Cerebellar cortex (tissue), 1 donor: ENCODE measurements around the gene HEYL.
A peak's percentile ranks its signal among the peaks of the same experiment; 100 is the strongest.
"Not testable (repeated sequence)": the region's sequence is repeated elsewhere in the genome, so short reads cannot be mapped to it uniquely, and the experiment has no call there.

Experiments used
- DNase-seq: peaks from one replicate; pipeline ENCODE4 v3.0.0-alpha.2; 2015; ENCODE audit warnings: low spot score

The HEYL gene

GRCh38 chr1:39608921-39609320 lies 30.5 kb downstream of the HEYL start:
- DNase-seq: no peak

- not testable (repeated sequence) for DNase-seq
Measured at GRCh38 chr1:39603677-39604076, 35.8 kb downstream of the HEYL start.

- not testable (repeated sequence) for DNase-seq
Measured at GRCh38 chr1:39601667-39602255, 37.7 kb downstream of the HEYL start.

GRCh38 chr1:39596163-39596562 lies 43.3 kb downstream of the HEYL start:
- DNase-seq: no peak

GRCh38 chr1:39593386-39593785 lies 46.1 kb downstream of the HEYL start:
- no peak for DNase-seq

- no peak for DNase-seq
Measured at GRCh38 chr1:39592069-39592468, 47.4 kb downstream of the HEYL start.

- DNase-seq: no peak
Measured at GRCh38 chr1:39590546-39590945, 48.9 kb downstream of the HEYL start.

- DNase-seq: no peak
Measured at GRCh38 chr1:39585933-39586332, 53.5 kb downstream of the HEYL start.

- no peak for DNase-seq
Measured at GRCh38 chr1:39576016-39576657, 63.3 kb downstream of the HEYL start.

- DNase-seq: peak; percentile 22
Measured at GRCh38 chr1:39575191-39576015, 64.0 kb downstream of the HEYL start.

- DNase-seq: no peak
Measured at GRCh38 chr1:39574646-39575045, 64.8 kb downstream of the HEYL start.
